NCI-H446 (cell line): Measurements from ENCODE around the gene CSRNP2.
"Not testable (repeated sequence)": the region's sequence is repeated elsewhere in the genome, so short reads cannot be mapped to it uniquely, and the experiment has no call there.

Experiments
- DNase-seq, 2 experiments: peaks; one replicate each; lab custom pipeline; 2025; lab: John Stamatoyannopoulos, UW

Gene CSRNP2

DNA sequence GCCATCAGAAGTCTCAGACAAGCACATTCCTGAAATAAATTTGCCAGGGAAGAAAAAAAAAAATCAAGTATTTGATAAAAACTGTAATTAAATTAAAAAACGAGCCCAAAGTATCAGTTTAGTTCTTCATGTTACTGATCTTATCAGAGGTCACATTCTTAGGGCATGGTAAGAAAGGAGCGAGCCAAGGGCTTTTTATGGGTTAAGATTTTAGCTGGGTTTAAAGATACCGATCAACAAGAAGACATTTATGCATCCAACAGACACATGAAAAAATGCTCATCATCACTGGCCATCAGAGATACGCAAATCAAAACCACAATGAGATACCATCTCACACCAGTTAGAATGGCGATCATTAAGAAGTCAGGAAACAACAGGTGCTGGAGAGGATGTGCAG is 5.0 kb downstream of the CSRNP2 start:
- not testable (repeated sequence) for DNase-seq

DNA sequence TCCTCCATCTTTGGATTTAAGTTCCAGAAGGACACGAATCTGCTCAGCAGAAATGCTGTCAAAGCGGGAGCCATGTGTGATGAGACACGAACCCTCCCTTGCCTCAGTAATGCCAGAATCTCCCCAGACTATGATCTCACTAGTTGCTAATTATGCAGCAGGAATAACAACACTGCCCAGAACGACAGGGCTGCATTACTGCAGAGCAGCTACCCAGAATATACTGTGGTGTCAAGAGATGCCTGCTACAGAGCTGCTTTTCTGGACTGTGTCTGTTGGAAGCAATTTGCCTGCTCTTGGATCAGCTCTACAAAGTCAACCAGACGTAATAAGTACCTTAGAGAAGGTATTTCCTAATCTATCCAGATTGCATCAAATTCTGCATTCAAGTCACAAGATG is 5.5 kb downstream of the CSRNP2 start:
- DNase-seq, result no peak

DNA sequence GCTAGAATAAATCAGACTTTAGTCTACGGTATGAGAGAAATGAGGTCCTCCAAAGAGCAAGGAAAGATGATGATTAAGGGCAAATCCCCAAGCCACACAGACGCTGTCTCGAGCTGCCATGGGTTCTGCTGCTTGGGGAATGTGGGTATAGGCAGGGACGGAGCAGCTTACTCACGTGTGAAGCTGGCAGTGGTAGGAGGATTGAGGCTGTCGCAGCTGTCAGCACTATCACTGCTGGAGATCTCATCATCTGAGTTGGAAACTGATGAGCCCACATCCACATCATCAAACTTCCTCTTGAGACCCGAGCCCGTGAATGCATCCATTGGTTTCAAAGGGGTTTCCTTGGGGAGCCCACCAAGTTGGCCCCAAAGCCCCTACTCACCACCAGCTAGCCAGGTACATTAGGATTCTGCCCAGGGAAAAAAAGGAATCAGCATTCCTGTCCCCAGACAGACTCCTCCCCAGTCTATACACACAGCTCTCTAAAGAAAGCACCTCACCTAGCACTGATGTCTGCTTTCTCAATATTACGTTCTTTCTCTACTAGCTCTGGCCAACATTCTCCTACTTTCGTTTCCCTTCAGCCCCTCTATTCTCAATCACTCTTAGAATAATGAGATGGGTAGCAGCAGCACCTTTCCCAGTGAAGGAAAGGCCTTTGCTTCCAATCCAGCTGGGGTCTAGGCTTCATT is 7.0 kb downstream of the CSRNP2 start:
- DNase-seq, result no peak

DNA sequence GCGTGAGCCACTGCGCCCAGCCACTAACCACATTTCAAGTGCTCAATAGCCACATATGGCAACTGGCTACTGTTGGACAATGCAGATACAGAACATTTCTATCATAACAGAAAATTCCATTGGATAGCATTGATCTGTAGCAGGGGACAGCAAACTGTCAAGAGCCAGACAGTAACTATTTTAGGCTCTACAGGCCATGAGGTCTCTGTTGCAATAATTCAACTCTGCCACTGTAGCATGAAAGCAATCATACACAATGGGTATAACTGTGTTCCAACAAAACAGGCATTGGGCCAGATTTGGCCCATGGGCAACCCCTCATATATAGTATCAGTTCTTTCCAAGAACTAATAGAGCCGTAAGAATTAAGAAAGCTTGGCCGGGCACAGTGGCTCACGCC is 8.0 kb downstream of the CSRNP2 start:
- DNase-seq, result no peak

DNA sequence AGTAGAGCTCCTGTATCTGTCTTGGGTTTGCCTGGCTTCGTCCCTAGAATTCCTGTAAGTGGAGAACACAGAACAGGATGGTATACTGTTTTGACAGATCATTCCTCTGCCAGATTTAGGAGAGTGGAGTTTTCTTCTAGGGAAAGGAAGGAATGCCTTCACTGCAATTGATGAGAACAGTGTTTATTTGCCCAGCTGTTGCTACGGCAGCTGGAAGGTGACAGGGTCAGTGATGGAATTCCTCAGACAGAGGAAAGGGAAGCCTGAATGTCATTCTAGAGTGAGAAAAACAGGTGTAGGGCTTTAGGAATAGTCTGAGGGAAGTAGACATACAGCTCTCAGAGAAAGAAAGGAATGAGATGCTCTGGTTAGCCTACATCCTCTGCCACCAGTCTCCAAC is 11.7 kb downstream of the CSRNP2 start:
- DNase-seq, result no peak

DNA sequence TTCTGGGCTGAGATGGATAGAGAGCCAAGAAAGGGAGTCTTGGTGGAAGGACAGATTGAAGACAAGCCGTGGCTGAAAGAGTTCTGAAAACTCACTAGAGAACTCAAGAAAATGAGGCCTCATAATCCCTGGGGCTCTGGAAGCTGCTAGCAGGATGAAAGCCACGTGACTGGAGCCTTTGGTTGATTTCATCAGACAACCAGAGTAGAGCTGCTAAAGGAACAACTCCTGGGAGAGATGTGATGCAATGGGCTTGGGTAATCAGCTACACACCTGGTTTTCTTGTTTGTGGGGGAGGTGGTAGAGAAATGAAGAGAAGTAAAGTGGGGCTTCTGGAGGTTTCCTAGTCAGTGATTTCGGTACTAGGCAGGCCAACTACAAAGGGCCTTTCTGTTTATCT is 13.4 kb downstream of the CSRNP2 start:
- DNase-seq, result no peak

DNA sequence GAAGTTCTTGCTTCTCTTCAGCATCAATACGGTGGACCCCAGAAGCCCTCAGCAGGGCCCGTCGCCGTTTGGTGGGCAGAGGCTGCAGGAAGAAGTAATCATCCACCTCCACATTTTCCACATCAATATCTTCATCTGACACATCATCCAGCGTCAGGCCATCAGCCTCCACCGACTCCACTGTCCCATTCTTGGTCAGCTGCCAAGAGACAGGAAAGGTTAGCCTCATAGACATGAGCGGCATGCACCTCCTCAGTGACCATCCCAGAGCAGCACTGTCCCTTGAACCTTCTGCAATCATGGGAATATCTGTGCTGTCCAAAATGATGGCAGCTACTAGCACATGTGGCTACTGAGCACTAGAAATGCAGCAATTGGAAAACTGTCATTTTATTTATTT is 15.6 kb downstream of the CSRNP2 start:
- DNase-seq, result no peak

DNA sequence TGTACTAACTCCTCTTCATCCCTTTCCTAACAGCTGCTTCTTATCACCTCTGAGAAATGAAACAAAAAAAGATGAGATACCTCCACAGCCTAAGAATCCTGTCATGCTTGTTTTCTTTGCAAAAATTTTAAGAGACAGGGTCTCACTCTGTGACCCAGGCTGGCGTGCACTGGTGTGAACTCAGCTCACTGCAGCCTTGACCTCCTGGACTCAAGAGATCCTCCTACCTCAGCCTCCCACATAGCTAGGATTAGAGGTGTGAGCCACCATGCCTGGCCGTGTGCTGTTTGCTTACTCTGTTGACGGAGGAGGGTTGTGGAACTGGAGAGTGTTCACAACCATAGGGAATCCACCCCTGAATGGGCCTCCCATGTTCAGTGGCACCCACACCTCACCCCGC is 16.2 kb downstream of the CSRNP2 start:
- DNase-seq, result no peak

DNA sequence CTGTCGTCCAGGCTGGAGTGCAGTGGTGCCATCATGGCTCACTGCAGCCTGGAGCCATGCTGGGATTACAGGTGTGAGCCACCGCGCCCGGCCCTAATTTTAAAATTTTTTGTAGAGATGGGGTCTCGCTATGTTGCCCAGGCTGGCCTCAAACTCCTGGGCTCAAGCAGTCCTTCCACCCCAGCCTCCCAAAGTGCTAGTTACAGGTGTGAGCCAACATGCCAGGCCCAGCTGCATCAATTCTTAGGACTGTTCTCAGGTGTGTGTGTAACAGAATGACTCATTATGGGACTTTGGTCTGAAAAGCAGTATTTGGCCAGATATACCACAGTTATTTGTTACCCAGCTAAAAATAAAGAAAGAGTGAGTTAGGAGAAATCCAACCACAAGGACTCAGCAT is 17.9 kb downstream of the CSRNP2 start:
- no peak for DNase-seq

DNA sequence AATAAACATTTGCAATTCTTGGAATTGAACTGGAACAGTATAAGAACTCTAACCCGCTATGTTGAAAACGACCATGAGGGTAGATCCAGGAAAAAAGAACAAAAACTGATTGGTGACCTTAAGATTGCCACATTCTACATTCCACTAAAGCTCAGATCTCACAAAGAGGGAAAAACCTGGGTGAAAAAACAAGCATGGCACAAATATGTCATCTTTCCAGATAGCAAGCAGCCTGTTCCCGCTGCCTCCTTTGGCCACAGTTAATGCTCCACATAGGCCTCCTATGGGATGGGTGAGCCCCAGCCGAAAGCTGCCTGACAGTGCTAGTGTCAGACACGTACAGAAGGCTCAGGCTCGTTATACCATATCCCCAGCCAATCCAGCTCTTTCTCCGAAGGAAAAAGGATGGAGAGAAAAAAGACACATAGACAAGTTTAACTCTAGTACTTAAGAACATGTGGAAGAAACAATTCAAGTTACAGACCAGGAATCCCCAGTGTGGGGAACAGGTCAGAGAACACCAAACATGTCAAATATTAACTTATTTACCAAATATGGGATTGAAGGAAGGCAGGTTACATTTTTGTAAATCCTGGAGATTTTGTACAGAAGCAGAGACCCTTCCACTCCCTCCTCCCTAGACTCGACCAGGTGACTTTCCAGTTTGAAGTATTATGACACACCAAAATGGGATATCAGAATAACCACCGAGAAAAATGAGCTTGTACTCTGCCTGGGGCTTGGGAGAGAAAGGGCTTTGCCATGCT is 20.6 kb downstream of the CSRNP2 start:
- DNase-seq, result no peak

DNA sequence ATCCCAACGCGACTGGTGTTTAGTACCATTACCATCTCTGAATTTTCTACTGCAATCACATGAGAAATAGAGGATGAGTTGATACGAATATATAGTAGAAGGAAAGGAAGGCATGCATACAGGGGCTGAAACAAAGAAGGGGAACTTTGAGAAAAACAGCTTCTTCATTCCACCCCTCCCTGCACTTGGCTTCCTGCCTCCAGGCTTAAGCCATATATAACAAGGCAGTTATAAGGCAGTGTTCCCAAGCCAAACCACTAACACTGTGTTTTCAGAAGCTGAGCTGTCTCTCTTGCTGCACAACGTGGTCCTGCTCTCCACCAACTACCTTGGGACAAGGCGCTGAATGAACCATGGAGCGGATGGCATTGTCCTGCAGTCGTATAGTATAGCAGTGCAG is 24.3 kb downstream of the CSRNP2 start:
- no peak for DNase-seq

DNA sequence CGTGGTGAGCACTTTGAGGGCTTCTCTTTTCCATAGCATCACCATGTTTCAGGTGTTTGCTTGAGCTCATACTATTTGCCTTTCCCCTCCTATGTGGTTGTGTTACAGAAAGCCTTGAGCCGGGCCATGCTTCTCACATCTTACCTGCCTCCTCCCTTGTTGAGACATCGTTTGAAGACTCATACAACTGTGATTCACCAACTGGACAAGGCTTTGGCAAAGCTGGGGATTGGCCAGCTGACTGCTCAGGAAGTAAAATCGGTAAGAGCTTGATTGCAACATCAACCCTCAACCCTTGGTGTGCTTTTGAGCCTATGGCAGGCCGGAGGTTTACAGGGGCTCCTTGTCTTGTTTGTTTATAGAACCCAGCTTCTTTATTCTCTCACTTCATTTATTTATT is 27.2 kb downstream of the CSRNP2 start:
- no peak for DNase-seq

DNA sequence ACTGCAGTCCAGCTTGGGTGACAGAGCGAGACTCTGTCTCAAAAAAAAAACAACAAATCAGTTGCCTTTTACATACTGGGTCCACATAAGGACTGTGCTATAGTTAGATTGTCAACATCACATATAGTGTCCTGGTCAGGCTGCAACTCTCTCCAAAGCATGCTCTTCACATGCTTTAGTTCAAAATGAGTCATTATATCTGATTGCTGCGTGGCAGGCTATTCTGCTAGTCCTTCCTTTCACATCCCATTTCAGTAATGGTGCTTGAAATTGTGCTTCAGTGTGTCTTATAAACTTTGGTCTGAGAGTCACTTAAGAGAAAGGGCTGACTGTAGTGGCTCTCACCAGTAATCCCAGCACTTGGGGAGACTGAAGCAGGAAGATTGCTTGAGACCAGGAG is 28.3 kb downstream of the CSRNP2 start:
- no peak for DNase-seq

DNA sequence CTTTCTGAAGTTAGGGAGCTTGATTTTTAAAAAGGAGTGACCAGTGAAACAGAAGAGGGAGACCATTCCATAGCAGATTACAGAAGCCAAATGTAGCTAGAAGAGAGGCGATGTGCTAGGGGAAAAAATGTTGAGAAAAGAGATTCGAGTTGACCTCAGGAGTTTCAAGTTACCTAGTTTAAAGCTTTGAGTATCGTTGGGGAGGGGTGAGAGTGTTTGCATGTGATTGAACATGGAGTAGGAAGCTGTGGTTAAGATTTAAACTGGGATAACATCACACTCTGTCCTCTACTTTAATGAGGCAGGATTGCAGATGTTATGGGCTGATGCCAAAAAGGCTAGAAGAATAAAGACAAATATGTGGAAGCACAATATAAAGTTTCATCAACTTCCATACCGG is 31.6 kb downstream of the CSRNP2 start:
- DNase-seq, result no peak

DNA sequence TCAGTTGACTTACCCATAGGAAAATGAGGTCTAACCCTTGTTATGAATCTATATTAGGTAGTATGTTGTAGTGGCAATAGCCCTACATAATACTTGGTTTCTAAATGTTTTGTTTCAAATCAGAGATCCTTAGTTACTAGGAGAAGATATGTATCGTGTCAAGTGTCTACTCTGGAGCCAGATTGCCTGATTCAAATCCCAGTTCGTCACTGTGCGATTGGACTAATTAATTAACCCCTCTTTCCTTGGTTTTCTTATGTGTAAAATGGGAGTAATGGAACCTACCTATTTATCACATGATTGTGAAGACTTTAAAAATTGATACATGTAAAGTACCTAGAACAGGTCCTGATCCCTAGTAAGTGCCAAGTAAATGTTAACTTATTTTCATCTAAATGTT is 33.9 kb downstream of the CSRNP2 start:
- no peak for DNase-seq

DNA sequence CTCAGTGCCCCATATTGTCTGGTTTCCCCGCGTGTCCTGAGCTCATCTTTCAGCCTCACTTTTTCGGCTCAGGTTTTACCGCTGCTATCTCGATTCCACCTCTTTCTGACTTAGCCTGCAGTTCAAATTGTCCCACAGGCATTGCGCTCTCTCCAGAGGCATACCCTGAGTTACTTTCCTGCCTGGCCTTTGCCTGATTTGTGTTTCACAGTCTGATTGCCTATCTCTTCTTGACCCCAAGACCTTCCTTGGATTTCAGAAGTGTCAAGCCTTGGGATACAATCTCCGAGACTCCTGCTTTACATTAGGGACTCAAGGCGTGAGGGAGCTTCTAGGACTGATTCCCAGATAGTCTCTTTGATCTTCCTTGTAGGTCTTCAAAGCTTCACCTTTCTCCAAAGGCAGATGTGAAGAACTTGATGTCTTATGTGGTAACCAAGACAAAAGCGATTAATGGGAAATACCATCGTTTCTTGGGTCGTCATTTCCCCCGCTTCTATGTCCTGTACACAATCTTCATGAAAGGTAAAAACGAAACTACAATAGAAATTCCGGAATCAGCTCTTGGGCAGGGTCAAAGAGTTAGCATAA is 34.6 kb downstream of the CSRNP2 start:
- no peak for DNase-seq

DNA sequence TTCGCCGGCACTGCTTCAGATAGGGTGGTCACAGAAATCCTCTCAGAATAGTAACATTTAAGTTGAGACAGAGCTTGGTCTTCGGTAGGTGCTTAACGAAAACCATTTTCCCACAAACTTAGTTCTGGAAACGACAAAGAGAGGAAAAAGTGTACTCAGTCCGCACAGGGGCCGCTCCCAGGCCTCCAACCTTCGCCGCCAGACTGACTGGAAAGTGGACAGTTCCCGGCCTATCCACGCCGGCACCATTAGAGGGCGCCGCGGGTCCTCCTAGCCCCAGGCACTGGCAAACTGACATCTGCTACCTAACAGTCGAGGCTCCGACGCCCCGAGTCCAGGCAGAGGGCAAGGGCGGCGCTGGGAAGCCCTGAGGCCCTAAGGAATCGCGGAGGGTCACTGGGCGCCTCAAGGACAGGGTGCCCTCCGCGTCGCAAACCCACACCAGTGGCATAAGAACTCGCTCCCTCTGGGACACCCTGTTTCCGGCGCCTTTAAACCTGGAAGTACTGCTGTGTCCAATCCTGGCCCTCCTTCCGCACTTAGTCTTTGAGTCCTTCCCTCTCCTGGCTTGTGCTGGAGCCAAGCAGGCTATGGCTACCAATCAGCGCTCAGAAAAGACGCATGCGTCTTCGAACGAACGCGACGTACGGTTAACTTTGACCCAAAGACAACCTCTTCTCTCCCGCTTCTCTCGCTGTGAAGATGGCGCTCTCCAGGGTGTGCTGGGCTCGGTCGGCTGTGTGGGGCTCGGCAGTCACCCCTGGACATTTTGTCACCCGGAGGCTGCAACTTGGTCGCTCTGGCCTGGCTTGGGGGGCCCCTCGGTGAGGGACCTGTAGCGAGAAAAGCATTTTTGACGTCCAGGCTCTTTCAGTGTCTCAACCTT is 35.5 kb downstream of the CSRNP2 start, which contains the start of gene LETMD1:
Gene LETMD1, plus strand, starts transcription at position 673 of the 886 bp plus-strand sequence. Its CDS starts 30 bp downstream, at position 703.
- DNase-seq, result peak; percentile 91 to 97

DNA sequence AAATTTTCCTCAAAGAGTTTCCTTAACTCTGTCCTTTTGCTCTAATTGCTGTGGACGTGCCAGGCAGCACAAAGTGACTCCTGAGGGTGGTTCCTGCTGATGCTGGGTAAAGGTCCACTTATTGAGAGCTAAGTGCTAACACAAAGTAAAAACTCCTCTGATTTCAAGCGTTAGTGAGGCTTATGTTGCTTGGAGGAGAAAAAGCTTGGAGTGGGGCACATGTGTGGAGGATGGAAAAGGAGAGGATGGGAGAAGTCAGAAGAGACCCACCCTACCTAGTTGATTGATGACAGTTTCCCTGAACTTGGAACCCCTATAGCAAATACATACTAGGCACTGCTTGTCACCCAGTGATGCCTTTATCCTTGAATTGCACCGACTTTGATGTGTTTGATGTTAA is 47.1 kb downstream of the CSRNP2 start:
- no peak for DNase-seq

DNA sequence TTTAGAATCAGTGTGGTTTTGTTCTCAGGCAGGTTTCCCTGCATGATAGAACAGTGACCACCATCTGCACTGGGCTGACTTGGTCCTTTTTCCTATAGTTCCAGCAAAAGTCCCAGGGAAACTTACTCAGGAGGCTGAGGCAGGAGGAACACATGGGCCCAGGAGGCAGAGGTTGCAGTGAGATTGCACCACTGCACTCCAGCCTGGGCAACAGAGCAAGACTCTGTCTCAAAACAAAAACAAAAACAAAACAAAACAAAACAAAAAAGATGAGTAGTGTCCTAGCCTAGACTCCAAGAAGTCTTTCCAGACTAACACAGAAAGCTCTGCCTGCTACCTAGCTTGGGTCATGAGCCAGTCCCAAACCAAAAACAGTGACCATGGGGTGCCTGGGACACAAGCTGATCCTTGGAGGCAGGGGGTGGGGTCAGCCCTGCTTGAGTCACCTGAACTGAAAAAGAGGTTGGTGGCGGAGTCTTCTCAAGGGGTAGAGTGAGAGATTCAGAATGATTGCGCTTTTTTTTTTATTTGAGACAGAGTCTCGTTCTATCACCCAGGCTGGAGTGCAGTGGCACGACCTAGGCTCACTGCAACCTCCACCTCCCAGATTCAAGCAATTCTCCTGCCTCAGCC is 49.8 kb downstream of the CSRNP2 start:
- no peak for DNase-seq

DNA sequence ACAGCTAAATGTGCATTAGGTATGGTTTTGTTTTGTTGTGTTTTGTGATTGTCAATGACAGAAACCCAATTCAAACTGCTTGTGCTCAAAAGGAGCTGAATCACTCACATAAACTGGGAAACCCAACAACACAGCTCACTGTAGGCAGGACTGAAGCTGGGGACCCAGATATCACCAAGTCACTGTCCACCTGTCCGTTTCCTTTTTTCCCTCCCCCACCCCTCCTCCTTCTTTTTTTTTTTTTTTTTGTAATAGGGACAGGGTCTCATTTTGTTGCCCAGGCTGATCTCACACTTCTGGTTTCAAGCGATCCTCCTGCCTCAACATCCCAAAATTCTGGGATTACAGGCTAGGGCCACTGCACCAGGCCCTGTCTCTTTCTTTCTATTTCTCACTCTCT is 50.3 kb downstream of the CSRNP2 start:
- DNase-seq, result no peak

DNA sequence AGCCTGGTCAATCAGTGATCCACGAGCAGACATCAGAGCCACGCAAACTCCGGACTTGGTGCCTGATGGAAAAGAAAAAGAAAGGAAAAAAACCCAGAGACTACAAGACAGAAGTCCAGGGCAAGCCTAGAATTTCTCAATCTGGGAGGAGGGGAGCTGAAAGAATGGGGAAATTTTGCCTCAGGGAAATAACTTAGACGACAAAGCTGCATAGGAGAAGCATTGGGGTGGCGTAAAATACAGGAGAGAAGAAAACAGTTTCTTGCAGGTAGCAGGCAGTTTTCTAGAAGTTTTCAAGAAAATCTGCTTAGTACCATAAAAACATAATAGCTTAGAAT is 54.6 kb downstream of the CSRNP2 start:
- no peak for DNase-seq
